ENCODE results near the gene PAK5. TPM values are rescaled to one million over a fixed set of nuclear protein-coding genes. Genes with fewer than 3 reads are reported as not detected.

PAK5 gene
- total RNA-seq, 1 experiment from 2014 or later: not detected

GRCh38 chr20:9852566-9852965, 13.7 kb upstream of the PAK5 start:
- no peaks in the 10 kb centered on the region for H3K9me3 ChIP-seq (ENCODE audit: control insufficient read depth, insufficient read depth, low read depth, low read length)
- H3K4me1 ChIP-seq (ENCODE audit: control insufficient read depth, insufficient read depth, low read length): no peaks in the 10 kb centered on the region
- no peaks in the 10 kb centered on the region; the same call in 1 of the 2 replicates for H3K36me3 ChIP-seq (ENCODE audit: control insufficient read depth, insufficient read depth, low read length)
- DNase-seq (ENCODE audit: low read depth, low spot score) (no peak), ATAC-seq (no peak)
- POLR2A ChIA-PET: no interaction called here
- intact Hi-C loops (cut with micrococcal nuclease; ENCODE audit: unreplicated experiment): no loop called here
- H3K27ac ChIP-seq (ENCODE audit: low read length): no peak overlapping the region
- CTCF ChIA-PET: no interaction called here
- no peak overlapping the region for H3K4me3 ChIP-seq (ENCODE audit: low read depth in 2 of 2, low read length in 2 of 2)
- no peaks in the 10 kb centered on the region for H3K27me3 ChIP-seq (ENCODE audit: control insufficient read depth, insufficient read depth, low read length)
- no peak for TF ChIP-seq POLR2AphosphoS5 (IDR thresholded peaks at IDR 0.05; ENCODE audit: low read depth, low read length)
- in situ Hi-C loops (cut with HindIII; ENCODE audit: low pct_unique_long_range_greater_than_20kb, low sequenced_read_pairs): no loop called here
- BruUV-seq (replicated peaks): no TSS peak

GRCh38 chr20:9839626-9840025, 750 bp upstream of the PAK5 start:
- in situ Hi-C loops (cut with HindIII; ENCODE audit: low pct_unique_long_range_greater_than_20kb, low sequenced_read_pairs): no loop called here
- BruUV-seq (replicated peaks): no TSS peak
- Histone ChIP-seq H3K4me1 (ENCODE audit: control insufficient read depth, insufficient read depth, low read length) (no peaks in the 10 kb centered on the region), H3K36me3 (ENCODE audit: control insufficient read depth, insufficient read depth, low read length) (no peaks in the 10 kb centered on the region), H3K9me3 (ENCODE audit: control insufficient read depth, insufficient read depth, low read depth, low read length) (no peaks in the 10 kb centered on the region), H3K4me3 (ENCODE audit: low read depth in 2 of 2, low read length in 2 of 2) (no peak overlapping the region), H3K27me3 (ENCODE audit: control insufficient read depth, insufficient read depth, low read length) (no peaks in the 10 kb centered on the region; the same call in 1 of the 2 replicates), H3K27ac (ENCODE audit: low read length) (no peak overlapping the region)
- DNase-seq (ENCODE audit: low read depth, low spot score): no peak
- no peak for TF ChIP-seq REST (IDR thresholded peaks at IDR 0.05; ENCODE audit: insufficient read depth in 1 of 2, low read depth in 2 of 2, low read length in 1 of 2)
- no peak for TF ChIP-seq SIN3A (IDR thresholded peaks at IDR 0.05; ENCODE audit: borderline replicate concordance, insufficient read depth, low read depth, low read length)
- TF ChIP-seq TCF7L2 (IDR thresholded peaks at IDR 0.05; ENCODE audit: low read depth, low read length): no peak
- TF ChIP-seq CTCF (IDR thresholded peaks at IDR 0.05): no peak
- TF ChIP-seq POLR2AphosphoS5 (IDR thresholded peaks at IDR 0.05; ENCODE audit: low read depth, low read length): no peak
- no peak for ATAC-seq
- CTCF ChIA-PET: no interaction called here
- intact Hi-C loops (cut with micrococcal nuclease; ENCODE audit: unreplicated experiment): no loop called here
- POLR2A ChIA-PET: no interaction called here

GRCh38 chr20:9838035-9838377, 870 bp downstream of the PAK5 start:
- DNase-seq (ENCODE audit: low read depth, low spot score): no peak
- POLR2A ChIA-PET: no interaction called here

More at GRCh38 chr20:9838035-9838377, 870 bp downstream of the PAK5 start:
- peak overlapping the region in 1 of 2 experiments; percentile 27; a peak in 1 of 4 replicates for H3K4me3 ChIP-seq (ENCODE audit: low read depth in 2 of 2, low read length in 2 of 2)
- ATAC-seq: no peak
- no peaks in the 10 kb centered on the region for H3K36me3 ChIP-seq (ENCODE audit: control insufficient read depth, insufficient read depth, low read length)
- no peak for TF ChIP-seq TCF7L2 (IDR thresholded peaks at IDR 0.05; ENCODE audit: low read depth, low read length)
- TF ChIP-seq REST (IDR thresholded peaks at IDR 0.05; ENCODE audit: insufficient read depth in 1 of 2, low read depth in 2 of 2, low read length in 1 of 2): no peak
- no peak for TF ChIP-seq POLR2AphosphoS5 (IDR thresholded peaks at IDR 0.05; ENCODE audit: low read depth, low read length)
- no peak for TF ChIP-seq SIN3A (IDR thresholded peaks at IDR 0.05; ENCODE audit: borderline replicate concordance, insufficient read depth, low read depth, low read length)
- TF ChIP-seq CTCF (IDR thresholded peaks at IDR 0.05): no peak
- H3K27me3 ChIP-seq (ENCODE audit: control insufficient read depth, insufficient read depth, low read length): no peaks in the 10 kb centered on the region; the same call in 1 of the 2 replicates
- in situ Hi-C loops (cut with HindIII; ENCODE audit: low pct_unique_long_range_greater_than_20kb, low sequenced_read_pairs) (no loop called here), intact Hi-C loops (cut with micrococcal nuclease; ENCODE audit: unreplicated experiment) (no loop called here)
- no peaks in the 10 kb centered on the region for H3K4me1 ChIP-seq (ENCODE audit: control insufficient read depth, insufficient read depth, low read length)
- H3K27ac ChIP-seq (ENCODE audit: low read length): no peak overlapping the region
- CTCF ChIA-PET: no interaction called here
- no TSS peak for BruUV-seq (replicated peaks)
- H3K9me3 ChIP-seq (ENCODE audit: control insufficient read depth, insufficient read depth, low read depth, low read length): no peaks in the 10 kb centered on the region

Data from Panc1 (cell line).